Heart left ventricle (tissue), 16 donors: ENCODE results near the gene ARID5B. TPM values are rescaled to one million over a fixed set of nuclear protein-coding genes. Genes with fewer than 3 reads are reported as not detected.

Experiments
- ATAC-seq, 4 donors: fragments of 200-7000 bp; cut with Tn5 transposase; one replicate each; pipeline ENCODE4 v1.9.1; 2020 to 2022; ENCODE audit warnings: moderate library complexity in 4 of 4, mild to moderate bottlenecking in 3 of 4, moderate number of reproducible peaks in 1 of 4
- DNase-seq, 5 donors: peaks; one replicate each; pipeline ENCODE4 v3.0.0-alpha.2; 2020
- H3K27ac ChIP-seq, 12 donors: fragments of 200-600 bp; sonication (generic) in 4 of 12; one replicate each; pipeline versions ENCODE4 v1.5.0 to v1.8.0; 2016 to 2022; ENCODE audit warnings: mild to moderate bottlenecking in 2 of 12
- H3K27me3 ChIP-seq, 9 donors: fragments of 200-600 bp; sonication (generic) in 2 of 9; one replicate each; pipeline versions ENCODE4 v1.5.1 to v1.8.0; 2016 to 2022; ENCODE audit warnings: mild to moderate bottlenecking in 3 of 9
- H3K36me3 ChIP-seq, 9 donors: fragments of 200-600 bp; sonication (generic) in 2 of 9; one replicate each; pipeline versions ENCODE4 v1.5.0 to v1.8.0; 2018 to 2022; ENCODE audit warnings: mild to moderate bottlenecking in 2 of 9
- H3K4me1 ChIP-seq, 12 donors: fragments of 200-600 bp; sonication (generic) in 4 of 12; one replicate each; pipeline versions ENCODE4 v1.5.0 to v1.8.0; 2016 to 2022; ENCODE audit warnings: mild to moderate bottlenecking in 3 of 12
- H3K4me3 ChIP-seq, 12 donors: fragments of 200-600 bp; sonication (generic) in 4 of 12; one replicate each; pipeline versions ENCODE4 v1.5.0 to v1.8.0; 2017 to 2022; ENCODE audit warnings: mild to moderate bottlenecking in 9 of 12, moderate library complexity in 4 of 12
- H3K9me3 ChIP-seq, 12 donors: fragments of 200-600 bp; sonication (generic) in 4 of 12; one replicate each; pipeline versions ENCODE4 v1.5.0 to v1.8.0; 2016 to 2022; ENCODE audit warnings: mild to moderate bottlenecking in 1 of 12
- POLR2A ChIP-seq, 2 donors: fragments of 450-650 bp; IDR thresholded peaks; one replicate each; pipeline ENCODE4 v1.6.1; 2017; ENCODE audit warnings: antibody characterized with exemption in 2 of 2, mild to moderate bottlenecking in 2 of 2, moderate library complexity in 2 of 2
- WGBS, 4 donors: extraction: QIAGEN DNeasy Blood & Tissue Kit in 2 of 4; methylation state at CpG; one replicate each; pipeline versions ENCODE4 v1.1.5 to v1.1.7; 2013 to 2018; 5-methylcytosine and 5-hydroxymethylcytosine counted together
- intact Hi-C, 10 donors: fragments of 100-400 bp; cut with DNase I; formaldehyde crosslinking; loops; one replicate each; pipeline versions ENCODE4 v1.11.1 to v1.14.2; 2022
- polyA plus RNA-seq, 2 donors: library from polyadenylated mRNA; stranded (reverse); fragments of 200-250 nt; gene quantifications; one replicate each; pipeline ENCODE4 v1.2.3, GENCODE V29; 2013
- total RNA-seq, 9 donors: library from RNA; depleted of rRNA in 2 of 9; stranded (reverse); fragments of >200 nt in 2 of 9; fragmentation: NEBNext Ultra II Directional in 3 of 9; extraction: Animal tissue kit (Norgen Biotek cat#: 25700) in 3 of 9; gene quantifications; one replicate each; pipeline versions ENCODE4 v1.1.0 to v1.2.4, GENCODE V29; 2016 to 2023
- TF ChIP-seq, protein P1 (sequence below), 12 donors: fragments of 200-600 bp; sonication (generic) in 4 of 12; IDR thresholded peaks; one replicate each; pipeline versions ENCODE4 v1.5.0 to v1.8.0; 2018 to 2022; ENCODE audit warnings: antibody characterized with exemption in 12 of 12, mild to moderate bottlenecking in 5 of 12
- donor health status: ischemic (EF 13 %, LVEDD 7.1; RV severe dilation, severe dysfunction).
- donor health status: healthy with polysubstance abuse.
- donor health status: DM: no; HTN: yes; CAD: no.
- donor health status: DM: no; HTN: no; CAD: no.
- donor health status: ischemic (EF 25% LVEDD 6.9; RV normal size, moderate dysfunction).
- donor health status: ischemic (EF 25% LVEDD 5.7; RV mildly dilated, moderate dysfunction).
- donor health status: healthy.
- donor health status: DM: yes; HTN: yes; CAD: no.
- donor health status: ischemic (EF 35%, LVEDD 5.7; RV mildly dilated, moderate dysfunction).
- donor health status: nonischemic (EF 11% LVEDD 7.7; RV severe dilation, severe dysfunction).
- donor health status: DM: yes; HTN: yes; CAD: no.
- donor health status: PGD.
- donor health status: ischemic (EF 29% LVEDD 5.4; RV normal size, mild dysfunction).
- donor health status: nonischemic (EF 23%, LVEDD 6.1; RV moderate dilation, normal function).

Gene ARID5B
- total and polyA plus RNA-seq, 11 donors = 4.5 to 45.5 (median 26.6) TPM

DNA sequence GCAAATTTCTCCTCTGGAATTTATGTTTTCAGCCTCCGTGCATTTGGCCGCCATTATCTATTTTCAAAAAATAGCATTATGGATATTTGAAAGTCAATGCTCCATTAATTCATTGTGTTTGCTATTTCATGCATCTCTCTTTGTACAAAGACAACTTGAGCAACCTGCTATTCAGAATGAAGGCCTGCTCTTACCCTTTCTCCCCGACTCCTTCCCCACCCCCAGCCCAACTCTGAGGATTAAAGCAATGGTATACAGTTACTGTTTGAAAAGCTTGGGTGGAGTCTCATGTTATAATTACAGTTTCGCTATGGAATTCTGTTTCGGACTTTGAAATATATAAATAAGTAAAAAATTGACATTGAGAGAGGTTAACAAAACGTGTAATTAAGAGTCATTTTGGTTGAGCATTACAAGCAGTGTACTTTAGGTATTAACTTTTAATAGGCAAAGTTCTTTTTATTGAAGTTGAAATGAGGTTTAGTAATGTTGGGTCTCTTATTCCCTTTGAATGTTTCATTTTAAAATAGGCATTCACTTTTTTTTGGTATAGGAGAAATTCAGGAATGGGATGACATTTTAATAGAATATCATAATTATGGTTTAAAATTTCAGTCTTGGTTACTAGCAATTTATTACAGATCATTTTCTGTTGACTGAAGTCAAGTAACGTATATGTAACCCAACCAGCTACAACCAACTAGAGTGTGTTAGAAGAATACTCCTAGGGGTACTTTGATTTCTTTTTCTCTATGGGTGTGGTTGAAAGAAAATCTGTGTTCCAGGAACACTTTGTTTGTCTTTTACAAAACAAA, 93.1 kb downstream of the ARID5B start:
- H3K4me3 ChIP-seq = no peak overlapping the region
- peaks cover 0 to 52% (median 23%) of the 10 kb centered on the region in 12 donors for H3K4me1 ChIP-seq
- no peak for TF ChIP-seq POLR2A (IDR thresholded peaks at IDR 0.05)
- TF ChIP-seq, protein P1, sequence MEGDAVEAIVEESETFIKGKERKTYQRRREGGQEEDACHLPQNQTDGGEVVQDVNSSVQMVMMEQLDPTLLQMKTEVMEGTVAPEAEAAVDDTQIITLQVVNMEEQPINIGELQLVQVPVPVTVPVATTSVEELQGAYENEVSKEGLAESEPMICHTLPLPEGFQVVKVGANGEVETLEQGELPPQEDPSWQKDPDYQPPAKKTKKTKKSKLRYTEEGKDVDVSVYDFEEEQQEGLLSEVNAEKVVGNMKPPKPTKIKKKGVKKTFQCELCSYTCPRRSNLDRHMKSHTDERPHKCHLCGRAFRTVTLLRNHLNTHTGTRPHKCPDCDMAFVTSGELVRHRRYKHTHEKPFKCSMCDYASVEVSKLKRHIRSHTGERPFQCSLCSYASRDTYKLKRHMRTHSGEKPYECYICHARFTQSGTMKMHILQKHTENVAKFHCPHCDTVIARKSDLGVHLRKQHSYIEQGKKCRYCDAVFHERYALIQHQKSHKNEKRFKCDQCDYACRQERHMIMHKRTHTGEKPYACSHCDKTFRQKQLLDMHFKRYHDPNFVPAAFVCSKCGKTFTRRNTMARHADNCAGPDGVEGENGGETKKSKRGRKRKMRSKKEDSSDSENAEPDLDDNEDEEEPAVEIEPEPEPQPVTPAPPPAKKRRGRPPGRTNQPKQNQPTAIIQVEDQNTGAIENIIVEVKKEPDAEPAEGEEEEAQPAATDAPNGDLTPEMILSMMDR (IDR thresholded peaks at IDR 0.05) = no peak
- ATAC-seq (no peak), DNase-seq (no peak)
- intact Hi-C loops = loop anchor here in 1 of 10 donors (5.0 kb wide), 1 partner anchor 92 kb away; the partner anchor contains the start of gene ARID5B
- 92 to 93% (median 93%) methylated on average over 7 of the region's 7 CpGs for WGBS, 4 donors
- peaks cover 0 to 3% (median 0%) of the 10 kb centered on the region in 9 donors for H3K36me3 ChIP-seq
- H3K9me3 ChIP-seq = no peaks in the 10 kb centered on the region
- H3K27ac ChIP-seq = peak overlapping the region in 6 of 12 donors; percentile 37 to 96 (median 80)
- no peaks in the 10 kb centered on the region for H3K27me3 ChIP-seq

GRCh38 chr10:61995220-61995503, 93.7 kb downstream of the ARID5B start:
- Histone ChIP-seq H3K27me3 (no peaks in the 10 kb centered on the region), H3K9me3 (no peaks in the 10 kb centered on the region), H3K4me1 (peaks cover 0 to 49% (median 23%) of the 10 kb centered on the region in 12 donors), H3K27ac (peak overlapping the region in 2 of 12 donors; percentile 81 to 96), H3K36me3 (peaks cover 0 to 3% (median 0%) of the 10 kb centered on the region in 9 donors), H3K4me3 (no peak overlapping the region)
- no peak for DNase-seq
- ATAC-seq = no peak
- no peak for TF ChIP-seq POLR2A (IDR thresholded peaks at IDR 0.05)
- TF ChIP-seq, protein P1 (IDR thresholded peaks at IDR 0.05) = no peak
- intact Hi-C loops = no loop called here
- 92 to 94% (median 93%) methylated on average over 3 of the region's 3 CpGs for WGBS, 4 donors

GRCh38 chr10:61998937-61999336, 97.4 kb downstream of the ARID5B start:
- Histone ChIP-seq H3K4me1 (peaks cover under 1 to 29% (median 6%) of the 10 kb centered on the region in 12 donors), H3K27ac (peak overlapping the region in 1 of 12 donors; percentile 6), H3K4me3 (no peak overlapping the region), H3K36me3 (peaks cover 0 to 11% (median 0%) of the 10 kb centered on the region in 9 donors), H3K9me3 (no peaks in the 10 kb centered on the region), H3K27me3 (no peaks in the 10 kb centered on the region)
- no peak for TF ChIP-seq POLR2A (IDR thresholded peaks at IDR 0.05)
- TF ChIP-seq, protein P1 (IDR thresholded peaks at IDR 0.05) = no peak
- intact Hi-C loops = no loop called here
- 70 to 92% (median 86%) methylated on average over 1 of the region's 1 CpG for WGBS, 4 donors
- ATAC-seq (no peak), DNase-seq (no peak)

GRCh38 chr10:62000037-62000603, 98.6 kb downstream of the ARID5B start:
- Histone ChIP-seq H3K27ac (no peak overlapping the region), H3K9me3 (no peaks in the 10 kb centered on the region), H3K4me3 (no peak overlapping the region), H3K27me3 (no peaks in the 10 kb centered on the region), H3K4me1 (peaks cover 0 to 29% (median 12%) of the 10 kb centered on the region in 12 donors), H3K36me3 (peaks cover 0 to 11% (median 0%) of the 10 kb centered on the region in 9 donors)
- no peak for TF ChIP-seq POLR2A (IDR thresholded peaks at IDR 0.05)
- TF ChIP-seq, protein P1 (IDR thresholded peaks at IDR 0.05) = no peak
- 95 to 97% (median 96%) methylated on average over 20 of the region's 20 CpGs for WGBS, 4 donors
- intact Hi-C loops = no loop called here
- no peak for ATAC-seq
- DNase-seq = no peak
